B cell (primary cell): ENCODE data around the gene TUBG1. TPM values are rescaled to one million over a fixed set of nuclear protein-coding genes. Genes with fewer than 3 reads are reported as not detected.

Experiments
- ATAC-seq: fragments of 200-7000 bp; cut with Tn5 transposase; one replicate; pipeline ENCODE4 v1.10.0; 2021; ENCODE audit warnings: low read depth, mild to moderate bottlenecking, moderate number of reproducible peaks, moderate library complexity
- CTCF ChIA-PET: fragments of 350-600 bp; sonication (Branson Sonifier 250); formaldehyde crosslinking; loops from one replicate; lab custom pipeline; 2021; ENCODE audit warnings: antibody characterized with exemption, inconsistent platforms; lab: Charles Lee
- POLR2A ChIA-PET: fragments of 350-600 bp; sonication (Branson Sonifier 250); formaldehyde crosslinking; loops from one replicate; lab custom pipeline; 2021; ENCODE audit warnings: antibody characterized with exemption; lab: Charles Lee
- DNase-seq: peaks from one replicate; pipeline ENCODE4 v3.0.0; 2013
- H2AFZ ChIP-seq: 2 replicates; pipeline ENCODE4 v1.6.1; 2012; ENCODE audit warnings: mild to moderate bottlenecking, low read depth, low read length; ENCODE audit not compliant: insufficient read depth, poor library complexity, severe bottlenecking
- H3K27ac ChIP-seq, 2 donors: 1 replicate in 1 of 2; 2 replicates in 1 of 2; pipeline ENCODE4 v1.5.1; 2012 to 2013; ENCODE audit warnings: low read length in 2 of 2, mild to moderate bottlenecking in 2 of 2, moderate library complexity in 1 of 2
- H3K27me3 ChIP-seq, 4 experiments: fragments of 200-600 bp in 1 of 4; sonication (generic) in 1 of 4; replicated peaks in 1 of 4; 1 replicate in 2 of 4; 2 replicates in 2 of 4; pipeline versions ENCODE4 v1.6.1 to v1.7.0; 2013 to 2016; ENCODE audit warnings: low read length in 3 of 4, mild to moderate bottlenecking in 2 of 4, mixed read lengths in 1 of 4, moderate library complexity in 1 of 4; ENCODE audit not compliant: insufficient read depth in 4 of 4, control insufficient read depth in 3 of 4; ENCODE audit errors: control extremely low read depth in 1 of 4
- H3K36me3 ChIP-seq, 2 experiments: replicated peaks in 1 of 2; 1 replicate in 1 of 2; 2 replicates in 1 of 2; pipeline versions ENCODE4 v1.6.1 to v1.7.1; 2013; ENCODE audit warnings: low read length in 1 of 2; ENCODE audit not compliant: insufficient read depth in 2 of 2, control insufficient read depth in 1 of 2; ENCODE audit errors: control extremely low read depth in 1 of 2, extremely low read depth in 1 of 2
- H3K4me1 ChIP-seq, 2 donors: fragments of 200-600 bp in 1 of 2; sonication (generic) in 1 of 2; 1 replicate in 1 of 2; 2 replicates in 1 of 2; pipeline versions ENCODE4 v1.5.1 to v1.6.1; 2013 to 2017; ENCODE audit warnings: low read length in 2 of 2; ENCODE audit not compliant: control insufficient read depth in 2 of 2, insufficient read depth in 2 of 2
- H3K4me2 ChIP-seq: replicated peaks from 2 replicates; pipeline ENCODE3; 2012; ENCODE audit warnings: mild to moderate bottlenecking, low read depth, low read length; ENCODE audit not compliant: poor library complexity, severe bottlenecking
- H3K4me3 ChIP-seq, 5 experiments: fragments of 200-600 bp in 1 of 5; sonication (generic) in 1 of 5; 1 replicate in 3 of 5; 2 replicates in 2 of 5; pipeline versions ENCODE4 v1.5.1 to v1.7.0; 2011 to 2016; ENCODE audit warnings: low read length in 4 of 5, mild to moderate bottlenecking in 4 of 5, low read depth in 2 of 5, control low read depth in 1 of 5, moderate library complexity in 1 of 5; ENCODE audit not compliant: insufficient read depth in 1 of 5; ENCODE audit errors: control extremely low read depth in 1 of 5, extremely low read depth in 1 of 5
- H3K79me2 ChIP-seq: fragments of 200-600 bp; sonication (generic); one replicate; pipeline ENCODE4 v1.6.0; 2016; ENCODE audit warnings: low read length; ENCODE audit not compliant: control insufficient read depth, insufficient read depth
- H3K9ac ChIP-seq: fragments of 200-600 bp; sonication (generic); 2 replicates; pipeline ENCODE4 v1.6.1; 2017; ENCODE audit warnings: mild to moderate bottlenecking, low read length, moderate library complexity
- H3K9me3 ChIP-seq, 3 donors: one replicate each; pipeline versions ENCODE4 v1.6.1 to v1.7.1; 2013; ENCODE audit warnings: low read length in 2 of 3; ENCODE audit not compliant: control insufficient read depth in 2 of 3, insufficient read depth in 1 of 3; ENCODE audit errors: control extremely low read depth in 1 of 3
- H4K20me1 ChIP-seq: 2 replicates; pipeline ENCODE4 v1.6.0; 2012; ENCODE audit warnings: mild to moderate bottlenecking, low read length; ENCODE audit not compliant: insufficient read depth, control insufficient read depth, poor library complexity, severe bottlenecking
- H3K27ac Mint-ChIP-seq: one replicate; pipeline ENCODE4 v1.8.0; 2021; ENCODE audit warnings: mixed read lengths
- H3K27me3 Mint-ChIP-seq: one replicate; pipeline ENCODE4 v1.8.0; 2021; ENCODE audit warnings: mixed read lengths
- H3K4me1 Mint-ChIP-seq: one replicate; pipeline ENCODE4 v1.8.0; 2021; ENCODE audit warnings: mixed read lengths
- H3K4me3 Mint-ChIP-seq: one replicate; pipeline ENCODE4 v1.8.0; 2021; ENCODE audit warnings: mixed read lengths
- H3K9me3 Mint-ChIP-seq: one replicate; pipeline ENCODE4 v1.8.0; 2022; ENCODE audit warnings: mixed read lengths; ENCODE audit not compliant: insufficient read depth
- EZH2 ChIP-seq: IDR thresholded peaks from 2 replicates; pipeline ENCODE4 v1.6.1; 2012; ENCODE audit warnings: borderline replicate concordance, low read depth, mild to moderate bottlenecking, moderate library complexity, low read length; ENCODE audit not compliant: insufficient read depth, poor library complexity, severe bottlenecking
- WGBS: methylation state at CpG from one replicate; pipeline ENCODE4 v1.1.5; 2013; ENCODE audit warnings: missing lambda C conversion rate; ENCODE audit not compliant: insufficient coverage; 5-methylcytosine and 5-hydroxymethylcytosine counted together
- intact Hi-C: fragments of 100-400 bp; cut with micrococcal nuclease; formaldehyde crosslinking; loops from one replicate; pipeline ENCODE4 v1.10.0; 2022
- polyA plus RNA-seq: library from polyadenylated mRNA; depleted of rRNA; stranded (reverse); fragments of >200 nt; gene quantifications from 2 replicates; pipeline ENCODE4 v1.2.3, GENCODE V29; 2012
- total RNA-seq, 2 donors: library from RNA; stranded (reverse); fragments of 120-200 nt in 1 of 2; gene quantifications; 1 replicate in 1 of 2; 2 replicates in 1 of 2; pipeline versions ENCODE4 v1.2.3 to v1.2.4, GENCODE V29; 2013 to 2022
- TF ChIP-seq, protein P1 (sequence below): fragments of 200-600 bp; IDR thresholded peaks from one replicate; pipeline ENCODE4 v1.8.0; 2022; ENCODE audit warnings: antibody characterized with exemption, mild to moderate bottlenecking

The TUBG1 gene
- total and polyA plus RNA-seq, 2 donors (not counting 1 experiment from before 2014, with no cell fraction given): 17.2 to 19.5 TPM

DNA sequence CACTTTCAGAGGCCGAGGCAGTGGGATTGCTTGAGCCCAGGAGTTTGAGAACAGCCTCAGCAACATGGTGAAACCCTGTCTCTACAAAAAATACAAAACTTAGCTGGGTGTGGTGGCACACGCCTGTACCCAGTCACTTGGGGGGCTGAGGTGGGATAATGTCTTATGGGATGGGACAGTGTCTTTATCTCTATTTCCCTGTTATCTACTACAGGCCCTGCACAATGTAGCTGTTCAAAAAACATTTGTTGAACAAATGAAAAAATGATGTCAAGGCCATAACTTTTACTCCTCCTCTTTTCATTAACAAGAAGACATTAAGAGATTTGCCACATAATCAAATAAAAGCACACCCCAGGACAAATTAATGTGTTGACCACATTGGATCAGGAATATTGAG is 13.8 kb downstream of the TUBG1 start:
- H2AFZ ChIP-seq: no peak overlapping the region
- no peak overlapping the region for H3K9ac ChIP-seq
- no peaks in the 10 kb centered on the region for H3K36me3 ChIP-seq
- H3K4me2 ChIP-seq: no peak overlapping the region
- H3K79me2 ChIP-seq: no peaks in the 10 kb centered on the region
- TF ChIP-seq, protein P1, sequence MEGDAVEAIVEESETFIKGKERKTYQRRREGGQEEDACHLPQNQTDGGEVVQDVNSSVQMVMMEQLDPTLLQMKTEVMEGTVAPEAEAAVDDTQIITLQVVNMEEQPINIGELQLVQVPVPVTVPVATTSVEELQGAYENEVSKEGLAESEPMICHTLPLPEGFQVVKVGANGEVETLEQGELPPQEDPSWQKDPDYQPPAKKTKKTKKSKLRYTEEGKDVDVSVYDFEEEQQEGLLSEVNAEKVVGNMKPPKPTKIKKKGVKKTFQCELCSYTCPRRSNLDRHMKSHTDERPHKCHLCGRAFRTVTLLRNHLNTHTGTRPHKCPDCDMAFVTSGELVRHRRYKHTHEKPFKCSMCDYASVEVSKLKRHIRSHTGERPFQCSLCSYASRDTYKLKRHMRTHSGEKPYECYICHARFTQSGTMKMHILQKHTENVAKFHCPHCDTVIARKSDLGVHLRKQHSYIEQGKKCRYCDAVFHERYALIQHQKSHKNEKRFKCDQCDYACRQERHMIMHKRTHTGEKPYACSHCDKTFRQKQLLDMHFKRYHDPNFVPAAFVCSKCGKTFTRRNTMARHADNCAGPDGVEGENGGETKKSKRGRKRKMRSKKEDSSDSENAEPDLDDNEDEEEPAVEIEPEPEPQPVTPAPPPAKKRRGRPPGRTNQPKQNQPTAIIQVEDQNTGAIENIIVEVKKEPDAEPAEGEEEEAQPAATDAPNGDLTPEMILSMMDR: no peak
- no peak for TF ChIP-seq EZH2
- no peak for ATAC-seq
- no peaks in the 10 kb centered on the region for H3K27me3 Mint-ChIP-seq
- 100% methylated on average over 1 of the region's 2 CpGs for WGBS
- H3K4me3 ChIP-seq: no peak overlapping the region
- no peaks in the 10 kb centered on the region for H3K27me3 ChIP-seq
- DNase-seq: no peak
- H3K9me3 ChIP-seq: no peaks in the 10 kb centered on the region
- peaks cover 8 to 12% of the 10 kb centered on the region in 2 donors for H3K4me1 ChIP-seq
- intact Hi-C loops: no loop called here
- no peak overlapping the region for H3K4me3 Mint-ChIP-seq
- ChIA-PET CTCF (interaction anchor here (1.1 kb wide), 1 partner anchor 45 kb away, joined by 4 read pairs; the partner anchor contains the start of gene PSMC3IP), POLR2A (interaction anchor here (0.8 kb wide), 1 partner anchor 40 kb away, joined by 3 read pairs; no protein-coding TSS in a partner anchor)
- H3K27ac ChIP-seq: no peak overlapping the region
- H3K4me1 Mint-ChIP-seq: peaks cover 14% of the 10 kb centered on the region
- no peak overlapping the region for H3K27ac Mint-ChIP-seq
- H3K9me3 Mint-ChIP-seq: no peaks in the 10 kb centered on the region
- no peaks in the 10 kb centered on the region for H4K20me1 ChIP-seq

DNA sequence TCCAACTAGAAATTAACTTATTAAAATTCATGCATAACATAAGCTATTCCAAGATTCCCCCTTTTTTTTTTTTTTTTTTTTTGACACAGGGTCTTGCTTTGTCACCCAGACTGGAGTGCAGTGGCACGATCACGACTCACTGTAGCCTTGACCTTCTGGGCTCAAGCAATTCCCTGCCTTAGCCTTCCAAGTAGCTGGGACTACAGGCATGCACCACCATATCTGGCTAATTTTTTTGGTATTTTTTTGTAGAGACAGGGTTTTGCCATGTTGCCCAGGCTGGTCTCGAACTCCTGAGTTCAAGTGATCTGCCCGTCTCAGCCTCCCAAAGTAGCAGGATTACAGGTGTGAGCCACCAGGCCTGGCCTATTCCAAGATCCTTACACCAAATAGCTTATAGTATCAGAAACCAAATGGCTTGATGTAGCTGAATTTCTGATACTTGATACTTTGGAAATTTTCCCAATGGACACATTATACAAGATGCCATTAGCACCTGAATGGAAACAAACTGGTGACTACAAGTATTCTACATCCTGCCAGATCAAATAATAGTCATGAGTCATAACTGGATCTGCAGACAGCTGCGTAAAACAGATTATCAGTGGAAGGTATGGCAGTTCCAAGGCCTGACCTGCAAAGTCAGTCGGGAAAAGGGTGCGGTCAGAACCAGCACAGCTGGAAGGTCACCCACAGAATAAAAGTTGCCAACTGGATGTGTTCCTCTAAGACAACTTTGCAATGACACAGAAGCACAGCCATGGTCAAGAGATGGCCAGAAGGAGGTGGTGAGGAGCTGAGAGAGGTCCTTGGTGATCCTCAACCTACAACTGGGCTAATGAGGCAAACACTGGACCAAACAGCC is 14.5 kb downstream of the TUBG1 start:
- WGBS: 97% methylated on average over 5 of the region's 7 CpGs
- H3K27me3 Mint-ChIP-seq: no peaks in the 10 kb centered on the region

More for the DNA sequence above, 14.5 kb downstream of the TUBG1 start:
- Mint-ChIP-seq H3K9me3 (no peaks in the 10 kb centered on the region), H3K27ac (no peak overlapping the region), H3K4me3 (no peak overlapping the region), H3K4me1 (peaks cover 7% of the 10 kb centered on the region)
- Histone ChIP-seq H3K9ac (no peak overlapping the region), H3K4me1 (peaks cover 3 to 5% of the 10 kb centered on the region in 2 donors), H3K4me2 (no peak overlapping the region), H3K4me3 (no peak overlapping the region), H3K79me2 (no peaks in the 10 kb centered on the region), H3K27me3 (no peaks in the 10 kb centered on the region), H4K20me1 (no peaks in the 10 kb centered on the region), H3K36me3 (no peaks in the 10 kb centered on the region), H3K27ac (no peak overlapping the region), H2AFZ (no peak overlapping the region), H3K9me3 (no peaks in the 10 kb centered on the region)
- DNase-seq (no peak), ATAC-seq (no peak)
- CTCF ChIA-PET: interaction anchor here (1.1 kb wide), 1 partner anchor 46 kb away, joined by 4 read pairs; the partner anchor contains the start of gene PSMC3IP
- POLR2A ChIA-PET: interaction anchor here (0.8 kb wide), 1 partner anchor 39 kb away, joined by 3 read pairs; no protein-coding TSS in a partner anchor
- intact Hi-C loops: no loop called here
- TF ChIP-seq, protein P1: no peak
- no peak for TF ChIP-seq EZH2
